GM19324 (cell line): ENCODE results near the gene ZBP1.
"Not testable (repeated sequence)": the region's sequence is repeated elsewhere in the genome, so short reads cannot be mapped to it uniquely, and the experiment has no call there.

Experiments
- ATAC-seq: cut with Tn5 transposase; IDR thresholded peaks from one replicate; pipeline ENCODE4 v1.9.1; 2021; ENCODE audit warnings: mild to moderate bottlenecking, moderate library complexity; ENCODE audit not compliant: unreplicated experiment, low FRiP score

ZBP1 gene

GRCh38 chr20:57647933-57648785 is 27.9 kb upstream of the ZBP1 start:
- no peak for ATAC-seq

GRCh38 chr20:57647006-57647932 is 27.0 kb upstream of the ZBP1 start:
- no peak for ATAC-seq

DNA sequence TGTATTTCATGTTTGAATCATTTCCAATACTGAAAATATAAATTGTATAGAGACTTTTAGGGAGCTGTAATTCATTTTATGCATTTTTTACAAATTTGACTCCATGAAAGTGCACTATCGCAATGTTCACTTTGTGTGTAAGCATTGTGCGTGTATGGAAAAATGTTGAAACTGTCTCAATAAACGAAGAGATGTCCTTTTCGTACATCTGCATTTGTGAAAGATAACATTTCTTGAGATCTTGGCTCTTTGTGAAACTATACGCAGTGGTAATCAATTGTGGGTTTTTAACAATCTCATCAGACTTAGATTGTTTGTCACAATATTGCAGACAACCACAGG is 18.6 kb upstream of the ZBP1 start:
- ATAC-seq: no peak

DNA sequence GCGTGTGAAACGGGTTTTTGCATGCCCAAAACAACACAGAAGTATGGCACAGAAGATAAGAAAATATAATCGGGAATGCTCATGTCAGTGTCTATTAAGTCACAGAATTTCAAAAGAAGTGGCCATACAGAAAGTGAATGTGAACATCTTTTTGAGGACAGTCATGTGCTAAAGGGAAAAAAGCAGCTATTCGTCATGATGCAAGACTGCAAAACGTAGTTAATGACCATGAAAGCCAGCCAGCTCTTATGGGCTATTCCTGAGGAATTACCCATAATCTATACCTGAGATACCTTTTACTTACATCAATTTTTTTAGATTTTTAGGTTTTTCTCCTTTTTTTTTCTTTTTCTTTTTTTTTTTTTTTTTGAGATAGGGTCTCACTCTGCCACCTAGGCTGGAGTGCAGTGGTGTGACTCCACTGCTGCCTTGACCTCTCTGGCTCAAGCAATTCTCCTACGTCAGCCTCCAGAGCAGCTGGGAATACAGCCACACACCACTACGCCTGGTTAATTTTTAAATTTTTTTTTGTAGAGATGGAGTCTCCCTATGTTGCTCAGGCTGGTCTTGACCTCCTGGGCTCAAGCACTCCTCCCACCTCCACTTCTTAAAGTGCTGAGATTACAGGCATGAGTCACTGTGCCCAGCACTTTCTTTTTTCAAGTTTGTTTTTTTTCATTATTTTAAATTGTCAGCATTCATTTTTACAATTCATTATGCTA is 18.1 kb upstream of the ZBP1 start:
- no peak for ATAC-seq

DNA sequence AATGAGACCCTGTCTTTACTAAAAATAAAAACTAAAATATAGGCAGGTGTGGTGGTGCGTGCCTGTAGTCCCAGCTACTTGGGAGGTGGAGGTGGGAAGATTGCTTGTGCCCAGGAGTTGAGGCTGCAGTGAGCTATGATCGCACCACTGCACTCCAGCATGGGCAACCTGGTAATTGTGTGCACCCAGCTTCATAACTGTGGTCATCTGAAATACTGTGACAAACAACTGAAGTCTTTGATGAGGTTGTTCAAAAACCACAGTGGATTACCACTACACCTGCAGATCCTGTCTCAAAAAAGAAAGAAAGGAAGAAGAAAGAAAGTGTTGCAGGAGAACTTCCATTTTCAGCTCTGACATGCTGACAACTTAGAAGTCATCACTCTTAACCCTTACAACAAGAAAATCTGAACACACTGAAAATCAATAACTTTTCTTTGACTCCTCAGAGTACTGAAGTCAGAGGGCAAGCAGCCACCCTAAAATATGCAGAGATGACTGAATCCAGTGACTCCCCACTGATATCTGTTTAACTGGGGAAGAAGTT is 13.8 kb upstream of the ZBP1 start:
- no peak for ATAC-seq

DNA sequence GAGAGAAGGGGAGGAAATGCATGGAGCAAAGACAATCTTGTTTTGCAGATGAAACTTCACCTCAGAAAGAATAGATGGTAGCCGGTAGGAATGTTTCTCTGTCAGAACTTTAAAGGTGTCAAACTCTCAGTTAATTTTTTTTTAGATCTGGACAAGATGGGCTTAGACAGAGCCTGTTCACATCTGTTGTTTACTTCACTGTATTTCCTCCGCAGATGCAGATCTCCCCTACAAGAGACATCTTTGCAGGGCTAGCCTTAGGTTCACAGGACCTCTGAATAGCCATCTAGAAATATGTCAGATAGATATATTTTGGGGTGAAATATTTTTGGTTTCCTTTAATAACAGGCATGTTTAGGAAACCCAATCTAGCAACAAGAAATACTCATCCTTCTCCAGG is 12.1 kb upstream of the ZBP1 start:
- no peak for ATAC-seq

GRCh38 chr20:57630061-57630460 is 9.8 kb upstream of the ZBP1 start:
- no peak for ATAC-seq

- ATAC-seq: not testable (repeated sequence)
Observed at GRCh38 chr20:57629491-57629901, 9.3 kb upstream of the ZBP1 start.

DNA sequence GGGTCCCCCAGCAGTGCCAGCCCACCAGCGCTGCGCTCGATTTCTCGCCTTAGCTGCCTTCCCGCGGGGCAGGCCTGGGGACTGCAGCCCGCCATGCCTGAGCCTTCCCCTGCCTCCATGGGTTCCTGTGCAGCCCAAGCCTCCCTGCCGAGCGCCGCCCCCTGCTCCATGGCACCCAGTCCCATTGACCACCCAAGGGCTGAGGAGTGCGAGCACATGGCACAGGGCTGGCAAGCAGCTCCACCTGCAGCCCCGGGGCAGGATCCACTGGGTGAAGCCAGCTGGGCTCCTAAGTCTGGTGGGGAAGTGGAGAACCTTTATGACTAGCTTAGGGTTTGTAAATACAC is 8.7 kb upstream of the ZBP1 start:
- ATAC-seq: not testable (repeated sequence)

GRCh38 chr20:57628047-57628961 is 8.1 kb upstream of the ZBP1 start:
- no peak for ATAC-seq

DNA sequence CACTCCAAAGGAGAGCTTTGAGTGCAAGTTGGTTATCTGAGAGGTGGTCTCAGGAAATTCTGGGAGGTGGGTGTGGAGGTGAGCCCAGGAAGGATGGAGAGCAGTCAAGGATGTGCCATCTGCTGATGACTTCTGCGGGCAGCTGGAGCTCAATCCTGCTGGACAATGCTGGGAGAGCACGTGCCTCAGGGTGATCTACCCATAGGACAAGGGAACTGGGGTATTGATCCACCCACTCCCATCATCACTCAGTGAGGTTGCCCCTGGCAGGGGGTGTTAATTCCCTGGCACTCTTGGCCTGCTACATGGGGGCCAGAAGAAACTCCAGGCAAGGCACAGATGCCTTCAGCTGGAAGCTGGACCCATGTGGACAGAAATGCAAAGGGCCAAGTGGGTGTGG is 7.1 kb upstream of the ZBP1 start:
- ATAC-seq: no peak

- ATAC-seq: no peak
Observed at GRCh38 chr20:57625978-57626377, 5.8 kb upstream of the ZBP1 start.

DNA sequence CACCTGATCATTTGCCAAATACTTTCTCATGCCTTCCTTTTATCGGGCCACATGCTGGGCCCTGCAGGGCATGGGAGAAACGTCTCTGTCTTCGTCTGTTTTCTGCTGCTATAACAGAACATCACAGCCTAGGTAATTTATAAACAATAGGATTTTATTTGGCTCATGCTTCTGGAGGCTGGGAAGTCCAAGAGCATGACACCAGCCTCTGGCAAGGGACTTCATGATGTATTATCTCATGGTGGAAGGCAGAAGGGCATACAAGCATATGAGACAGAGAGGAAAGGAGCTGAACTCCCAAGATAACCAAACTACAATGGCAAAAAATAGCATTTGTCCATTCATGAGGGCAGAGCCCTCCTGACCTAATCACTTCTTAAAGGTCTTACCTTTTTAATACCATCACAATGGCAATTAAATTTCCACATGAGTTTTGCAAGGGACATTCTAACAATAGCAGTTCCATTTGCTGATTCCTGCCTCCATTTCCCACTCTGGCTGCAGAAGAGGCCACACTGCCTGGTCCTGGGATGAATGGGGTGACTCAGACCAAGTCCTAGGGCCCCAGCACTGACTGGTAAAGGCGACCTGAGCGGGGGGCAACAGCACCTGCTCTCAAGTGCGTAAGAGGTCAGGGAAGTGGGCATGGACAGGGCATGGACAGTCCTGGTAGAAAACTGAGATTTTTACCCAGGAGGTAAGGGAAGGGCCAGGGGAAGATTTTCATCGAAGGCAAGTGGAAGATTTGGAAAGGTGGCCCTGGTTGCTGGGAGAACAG is 5.1 kb upstream of the ZBP1 start:
- no peak for ATAC-seq

DNA sequence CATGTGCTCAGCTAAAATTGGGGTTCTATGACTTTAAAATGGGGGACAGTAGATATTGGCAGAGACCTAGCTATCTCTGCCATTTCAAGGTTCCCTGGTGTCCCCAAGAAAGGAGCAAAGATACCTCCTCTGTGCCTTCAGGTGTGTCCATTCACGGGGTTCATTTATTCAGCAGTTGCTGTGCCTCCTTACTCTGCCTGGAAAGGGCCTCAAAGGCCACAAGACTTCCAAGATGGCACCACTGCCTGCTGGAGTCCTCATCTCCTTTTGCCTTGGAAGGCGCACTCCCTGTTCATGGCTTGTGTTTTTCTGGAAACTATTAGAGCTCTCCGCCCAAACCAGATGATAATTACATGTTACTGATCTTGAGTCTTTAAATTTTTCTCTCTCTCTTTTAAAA is 3.9 kb upstream of the ZBP1 start:
- no peak for ATAC-seq

DNA sequence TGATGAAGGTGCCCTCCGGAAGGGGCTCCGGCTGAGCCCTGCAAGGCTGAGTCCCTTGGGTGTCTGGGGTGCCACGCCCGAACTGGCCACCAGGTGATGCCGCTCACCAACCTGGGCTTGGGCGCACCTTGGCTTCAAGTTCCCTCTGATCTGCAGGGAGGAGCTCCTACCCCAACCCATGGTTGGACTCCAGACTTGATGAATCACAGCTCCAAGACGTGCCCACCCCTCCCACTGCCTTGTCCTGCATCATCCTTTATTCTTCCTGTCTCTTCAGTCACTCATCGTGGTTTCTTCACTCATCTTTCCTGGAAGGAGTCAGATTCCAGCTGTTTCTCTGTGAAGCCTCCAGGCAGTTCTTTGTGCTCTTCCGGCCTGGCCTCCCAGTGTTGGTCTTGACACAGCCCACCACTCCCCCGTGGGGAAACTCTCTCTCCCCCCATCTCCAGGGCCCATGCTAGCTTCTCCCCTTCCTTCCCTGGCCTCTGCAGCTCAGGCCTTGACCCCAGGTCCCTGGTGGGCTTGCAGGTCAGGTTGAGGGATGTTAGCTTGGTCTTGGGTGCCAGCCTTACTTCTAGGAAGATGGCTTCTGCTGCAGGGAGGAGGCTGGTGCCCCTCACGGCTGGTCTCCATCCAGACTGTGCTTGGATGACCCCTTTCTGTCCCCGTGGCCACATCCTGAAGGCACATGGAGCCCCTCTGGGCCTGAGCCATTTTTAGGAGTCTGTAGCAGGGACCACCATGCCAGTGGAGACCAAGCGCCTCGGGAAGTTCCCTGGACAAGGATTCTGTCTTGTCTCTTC is 2.6 kb upstream of the ZBP1 start:
- ATAC-seq: no peak

DNA sequence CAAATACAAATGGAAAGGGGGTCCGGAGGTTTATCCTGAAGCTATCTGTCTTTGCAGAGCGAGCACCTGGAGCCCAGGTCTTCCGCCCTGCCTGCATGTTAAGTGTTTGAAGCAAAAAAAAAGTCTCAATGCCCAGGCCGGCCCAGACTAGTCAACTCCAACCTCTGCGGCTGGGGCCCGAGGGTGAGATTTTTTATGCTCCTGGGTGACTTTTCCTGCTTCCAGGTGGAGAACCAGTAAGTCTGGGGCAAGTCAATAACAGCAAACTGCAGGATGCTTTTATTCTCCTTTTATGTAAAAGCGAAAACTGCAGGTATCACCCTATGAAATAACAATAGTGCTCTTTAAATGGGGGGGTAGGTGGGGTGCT is 2.0 kb upstream of the ZBP1 start:
- no peak for ATAC-seq

DNA sequence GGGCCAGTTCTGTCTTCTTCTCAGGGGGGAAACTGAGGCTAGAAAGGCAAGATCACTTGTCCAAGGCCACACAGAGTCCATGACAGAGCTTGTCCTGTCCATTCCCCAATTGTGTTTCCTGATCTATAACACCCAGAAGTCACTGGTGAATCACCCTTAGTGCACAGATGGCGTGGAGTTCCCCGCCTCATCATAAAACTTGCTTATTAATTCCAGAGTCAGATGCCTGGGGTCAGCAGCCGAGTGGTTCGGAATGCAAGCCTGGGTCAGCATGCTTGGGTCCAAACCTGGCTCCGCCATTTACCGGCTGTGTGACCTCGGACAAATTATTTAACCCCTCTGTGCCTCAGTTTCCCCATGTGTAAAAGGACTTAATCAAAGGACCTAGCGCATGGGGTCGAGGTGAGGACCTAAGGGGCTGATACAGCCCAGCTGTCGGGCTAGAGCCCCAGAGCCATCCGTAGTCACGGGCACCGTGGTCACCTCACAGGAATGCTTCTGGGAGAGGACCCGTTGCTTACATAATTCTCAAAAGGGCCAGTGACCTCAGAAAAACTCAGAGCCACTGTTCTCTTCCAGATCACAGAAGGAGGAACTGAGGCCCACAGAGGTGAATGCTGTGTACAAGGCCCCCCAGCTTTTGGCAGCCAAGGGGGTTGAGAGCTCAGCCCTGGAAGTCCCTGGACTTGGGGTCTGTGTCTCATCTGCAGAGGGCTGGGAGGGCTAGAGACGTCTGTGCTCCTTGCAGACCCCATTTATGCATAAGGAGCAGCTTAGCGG is 1.4 kb upstream of the ZBP1 start:
- no peak for ATAC-seq

- no peak for ATAC-seq
Observed at GRCh38 chr20:57620999-57621398, 773 bp upstream of the ZBP1 start.
